ENCODE data around the gene TYW3. TPM values are rescaled to one million over a fixed set of nuclear protein-coding genes. Genes with fewer than 3 reads are reported as not detected.

TYW3 gene
- total and polyA plus RNA-seq, 2 of the 13 experiments (the other 11 are each of a cell fraction or from before 2014, with no cell fraction given) = 17.6 to 45.8 TPM

DNA sequence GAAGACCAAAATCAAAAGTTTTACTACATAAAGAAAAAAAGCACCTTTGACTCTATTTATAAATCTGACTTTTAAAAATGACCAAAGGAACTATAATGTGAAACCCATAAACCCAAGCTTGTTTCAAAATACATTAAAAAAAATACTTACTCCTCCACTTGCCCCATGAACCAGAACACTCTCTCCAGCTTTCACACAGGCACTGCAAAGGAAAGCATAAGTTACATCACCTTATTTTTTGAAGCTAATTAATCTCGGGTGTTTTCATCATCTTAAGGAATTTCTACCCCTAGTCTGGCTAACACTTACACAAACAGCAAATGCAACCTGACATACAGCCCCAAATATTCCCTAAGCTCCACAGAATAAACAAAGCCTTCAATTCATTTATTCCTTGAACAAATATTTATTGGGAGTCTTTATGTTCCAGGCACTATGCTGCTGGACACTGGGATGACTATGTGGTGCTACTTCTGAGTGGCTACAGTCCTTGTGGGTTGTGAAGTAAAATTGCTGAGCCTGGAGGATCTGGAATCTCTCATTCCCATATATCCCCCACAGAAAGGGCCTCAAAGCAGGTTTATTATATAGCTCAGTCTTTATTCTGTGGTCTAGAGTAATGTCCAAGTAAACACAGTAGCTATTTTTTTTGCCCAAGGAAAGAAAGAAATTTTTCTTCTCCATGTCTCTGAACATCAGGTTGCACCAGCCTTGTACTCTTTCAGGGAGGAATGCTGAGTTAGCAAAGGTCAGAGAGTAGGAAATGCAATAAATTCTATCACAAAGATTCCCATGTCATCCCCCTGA, 18.3 kb upstream of the TYW3 start:
- FAIRE-seq (no peak), DNase-seq (ENCODE audit: low spot score) (no peak), ATAC-seq (no peak)
- Histone ChIP-seq H3K4me2 (ENCODE audit: low read depth, low read length) (no peak overlapping the region), H3K4me1 (ENCODE audit: insufficient read depth, low read length) (no peaks in the 10 kb centered on the region), H3K9me3 (ENCODE audit: low read length) (no peaks in the 10 kb centered on the region), H3K9ac (ENCODE audit: insufficient read depth, low read depth, low read length) (no peak overlapping the region), H4K20me1 (ENCODE audit: insufficient read depth, low read length) (peaks cover 3% of the 10 kb centered on the region; the same call in 1 of the 2 replicates), H2AFZ (ENCODE audit: low read length) (no peak overlapping the region), H3K4me3 (replicated peaks in 1 of 3; ENCODE audit: insufficient read depth in 1 of 3, low read depth in 2 of 3, low read length in 3 of 3) (no peak overlapping the region), H3K27ac (ENCODE audit: extremely low read length, insufficient read depth, low read length) (no peak overlapping the region), H3K27me3 (ENCODE audit: control insufficient read depth in 1 of 2, insufficient read depth in 2 of 2, low read length in 2 of 2) (no peaks in the 10 kb centered on the region), H3K36me3 (replicated peaks in 1 of 2; ENCODE audit: control insufficient read depth in 1 of 2, insufficient read depth in 2 of 2, low read length in 2 of 2) (peaks cover 25 to 91% of the 10 kb centered on the region in 2 experiments), H3K79me2 (ENCODE audit: insufficient read depth, low read length) (peaks cover 2% of the 10 kb centered on the region)
- TF ChIP-seq MAFK (conservative IDR thresholded peaks at IDR 0.05 in 1 of 2, IDR thresholded peaks at IDR 0.05 in 1 of 2; ENCODE audit: low read length in 2 of 2) = peak; percentile 42 to 79; a peak in 3 of 4 replicates
- TF ChIP-seq ZNF557 (CRISPR knock-in tag; IDR thresholded peaks at IDR 0.05) = no peak
- peak; percentile 69 for TF ChIP-seq MAFF (IDR thresholded peaks at IDR 0.05; ENCODE audit: low read depth, low read length)
- WGBS (ENCODE audit: low lambda C conversion rate) = 94% methylated on average over 1 of the region's 1 CpG
- ChIA-PET CTCF (ENCODE audit: low intra/inter-chr PET ratio, low total read pairs) (no interaction called here), POLR2A (interaction anchor here (2.0 to 2.2 kb wide), 2 partner anchors 17 to 18 kb away, joined by 4 to 11 read pairs; partner anchors contain the start of genes CRYZ and TYW3)
- no TSS peak for BruUV-seq (replicated peaks)
- in situ Hi-C loops (cut with HindIII; ENCODE audit: extremely low pct_ligation_motif_present, low pct_unique_long_range_greater_than_20kb) = no loop called here
- intact Hi-C loops (cut with micrococcal nuclease; ENCODE audit: unreplicated experiment) = no loop called here

DNA sequence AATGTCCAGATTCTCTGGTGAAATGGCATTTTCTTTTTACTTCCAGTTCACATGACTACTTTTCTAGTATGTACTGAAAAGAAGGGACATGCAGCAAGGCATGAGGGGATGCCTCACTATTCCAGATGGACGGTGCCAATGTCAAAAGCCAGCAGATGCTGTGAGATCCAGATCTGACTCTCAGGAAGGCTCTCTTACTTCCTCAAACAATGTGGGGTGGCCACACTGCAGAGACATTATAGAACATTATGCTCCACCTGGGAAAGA, 17.8 kb upstream of the TYW3 start:
- no peak overlapping the region for H2AFZ ChIP-seq (ENCODE audit: low read length)
- intact Hi-C loops (cut with micrococcal nuclease; ENCODE audit: unreplicated experiment) (no loop called here), in situ Hi-C loops (cut with HindIII; ENCODE audit: extremely low pct_ligation_motif_present, low pct_unique_long_range_greater_than_20kb) (no loop called here)
- peaks cover 25 to 92% of the 10 kb centered on the region in 2 experiments for H3K36me3 ChIP-seq (replicated peaks in 1 of 2; ENCODE audit: control insufficient read depth in 1 of 2, insufficient read depth in 2 of 2, low read length in 2 of 2)
- no peak overlapping the region for H3K4me2 ChIP-seq (ENCODE audit: low read depth, low read length)
- no peaks in the 10 kb centered on the region for H3K4me1 ChIP-seq (ENCODE audit: insufficient read depth, low read length)
- no peak for ATAC-seq
- no peak overlapping the region for H3K27ac ChIP-seq (ENCODE audit: extremely low read length, insufficient read depth, low read length)
- CTCF ChIA-PET (ENCODE audit: low intra/inter-chr PET ratio, low total read pairs) = no interaction called here
- no TSS peak for BruUV-seq (replicated peaks)
- POLR2A ChIA-PET = interaction anchor here (2.0 to 2.2 kb wide), 2 partner anchors 16 to 17 kb away, joined by 4 to 11 read pairs; partner anchors contain the start of genes CRYZ and TYW3
- H3K9ac ChIP-seq (ENCODE audit: insufficient read depth, low read depth, low read length) = no peak overlapping the region
- no peak overlapping the region for H3K4me3 ChIP-seq (replicated peaks in 1 of 3; ENCODE audit: insufficient read depth in 1 of 3, low read depth in 2 of 3, low read length in 3 of 3)
- no peaks in the 10 kb centered on the region for H3K9me3 ChIP-seq (ENCODE audit: low read length)
- H4K20me1 ChIP-seq (ENCODE audit: insufficient read depth, low read length) = peaks cover 3% of the 10 kb centered on the region; the same call in 1 of the 2 replicates
- WGBS (ENCODE audit: low lambda C conversion rate) = 100% methylated on average over 1 of the region's 1 CpG
- no peak for DNase-seq (ENCODE audit: low spot score)
- FAIRE-seq = no peak
- H3K27me3 ChIP-seq (ENCODE audit: control insufficient read depth in 1 of 2, insufficient read depth in 2 of 2, low read length in 2 of 2) = no peaks in the 10 kb centered on the region
- peaks cover 2% of the 10 kb centered on the region for H3K79me2 ChIP-seq (ENCODE audit: insufficient read depth, low read length)
- TF ChIP-seq U2AF2 (IDR thresholded peaks at IDR 0.05; ENCODE audit: low read depth, low read length) (no peak), MTF2 (CRISPR knock-in tag; IDR thresholded peaks at IDR 0.05; ENCODE audit: borderline replicate concordance) (no peak), HNF4A (CRISPR knock-in tag; IDR thresholded peaks at IDR 0.05) (no peak), NR3C1 (CRISPR knock-in tag; IDR thresholded peaks at IDR 0.05) (no peak), PAX8 (CRISPR knock-in tag; IDR thresholded peaks at IDR 0.05; ENCODE audit: borderline replicate concordance) (no peak), ZNF563 (CRISPR knock-in tag; IDR thresholded peaks at IDR 0.05) (no peak), ZFP62 (CRISPR knock-in tag; IDR thresholded peaks at IDR 0.05) (no peak), ZKSCAN5 (CRISPR knock-in tag; IDR thresholded peaks at IDR 0.05) (no peak), NCOR1 (IDR thresholded peaks at IDR 0.05; ENCODE audit: borderline replicate concordance, low read length) (no peak)
- TF ChIP-seq, protein P1, sequence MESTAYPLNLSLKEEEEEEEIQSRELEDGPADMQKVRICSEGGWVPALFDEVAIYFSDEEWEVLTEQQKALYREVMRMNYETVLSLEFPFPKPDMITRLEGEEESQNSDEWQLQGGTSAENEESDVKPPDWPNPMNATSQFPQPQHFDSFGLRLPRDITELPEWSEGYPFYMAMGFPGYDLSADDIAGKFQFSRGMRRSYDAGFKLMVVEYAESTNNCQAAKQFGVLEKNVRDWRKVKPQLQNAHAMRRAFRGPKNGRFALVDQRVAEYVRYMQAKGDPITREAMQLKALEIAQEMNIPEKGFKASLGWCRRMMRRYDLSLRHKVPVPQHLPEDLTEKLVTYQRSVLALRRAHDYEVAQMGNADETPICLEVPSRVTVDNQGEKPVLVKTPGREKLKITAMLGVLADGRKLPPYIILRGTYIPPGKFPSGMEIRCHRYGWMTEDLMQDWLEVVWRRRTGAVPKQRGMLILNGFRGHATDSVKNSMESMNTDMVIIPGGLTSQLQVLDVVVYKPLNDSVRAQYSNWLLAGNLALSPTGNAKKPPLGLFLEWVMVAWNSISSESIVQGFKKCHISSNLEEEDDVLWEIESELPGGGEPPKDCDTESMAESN (CRISPR knock-in tag; conservative IDR thresholded peaks at IDR 0.05) = no peak
- TF ChIP-seq, protein P2, sequence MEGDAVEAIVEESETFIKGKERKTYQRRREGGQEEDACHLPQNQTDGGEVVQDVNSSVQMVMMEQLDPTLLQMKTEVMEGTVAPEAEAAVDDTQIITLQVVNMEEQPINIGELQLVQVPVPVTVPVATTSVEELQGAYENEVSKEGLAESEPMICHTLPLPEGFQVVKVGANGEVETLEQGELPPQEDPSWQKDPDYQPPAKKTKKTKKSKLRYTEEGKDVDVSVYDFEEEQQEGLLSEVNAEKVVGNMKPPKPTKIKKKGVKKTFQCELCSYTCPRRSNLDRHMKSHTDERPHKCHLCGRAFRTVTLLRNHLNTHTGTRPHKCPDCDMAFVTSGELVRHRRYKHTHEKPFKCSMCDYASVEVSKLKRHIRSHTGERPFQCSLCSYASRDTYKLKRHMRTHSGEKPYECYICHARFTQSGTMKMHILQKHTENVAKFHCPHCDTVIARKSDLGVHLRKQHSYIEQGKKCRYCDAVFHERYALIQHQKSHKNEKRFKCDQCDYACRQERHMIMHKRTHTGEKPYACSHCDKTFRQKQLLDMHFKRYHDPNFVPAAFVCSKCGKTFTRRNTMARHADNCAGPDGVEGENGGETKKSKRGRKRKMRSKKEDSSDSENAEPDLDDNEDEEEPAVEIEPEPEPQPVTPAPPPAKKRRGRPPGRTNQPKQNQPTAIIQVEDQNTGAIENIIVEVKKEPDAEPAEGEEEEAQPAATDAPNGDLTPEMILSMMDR (CRISPR knock-in tag; IDR thresholded peaks at IDR 0.05) = no peak
- TF ChIP-seq, protein P3, sequence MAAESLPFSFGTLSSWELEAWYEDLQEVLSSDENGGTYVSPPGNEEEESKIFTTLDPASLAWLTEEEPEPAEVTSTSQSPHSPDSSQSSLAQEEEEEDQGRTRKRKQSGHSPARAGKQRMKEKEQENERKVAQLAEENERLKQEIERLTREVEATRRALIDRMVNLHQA (CRISPR knock-in tag; IDR thresholded peaks at IDR 0.05) = no peak

Measured in HepG2 (cell line).